Measurements from ENCODE around the gene SCYL1. TPM values are rescaled to one million over a fixed set of nuclear protein-coding genes. Genes with fewer than 3 reads are reported as not detected.

The SCYL1 gene
- total and polyA plus RNA-seq, 2 of the 4 experiments (the other 2 are of a cell fraction), result 96.4 to 150 TPM

DNA sequence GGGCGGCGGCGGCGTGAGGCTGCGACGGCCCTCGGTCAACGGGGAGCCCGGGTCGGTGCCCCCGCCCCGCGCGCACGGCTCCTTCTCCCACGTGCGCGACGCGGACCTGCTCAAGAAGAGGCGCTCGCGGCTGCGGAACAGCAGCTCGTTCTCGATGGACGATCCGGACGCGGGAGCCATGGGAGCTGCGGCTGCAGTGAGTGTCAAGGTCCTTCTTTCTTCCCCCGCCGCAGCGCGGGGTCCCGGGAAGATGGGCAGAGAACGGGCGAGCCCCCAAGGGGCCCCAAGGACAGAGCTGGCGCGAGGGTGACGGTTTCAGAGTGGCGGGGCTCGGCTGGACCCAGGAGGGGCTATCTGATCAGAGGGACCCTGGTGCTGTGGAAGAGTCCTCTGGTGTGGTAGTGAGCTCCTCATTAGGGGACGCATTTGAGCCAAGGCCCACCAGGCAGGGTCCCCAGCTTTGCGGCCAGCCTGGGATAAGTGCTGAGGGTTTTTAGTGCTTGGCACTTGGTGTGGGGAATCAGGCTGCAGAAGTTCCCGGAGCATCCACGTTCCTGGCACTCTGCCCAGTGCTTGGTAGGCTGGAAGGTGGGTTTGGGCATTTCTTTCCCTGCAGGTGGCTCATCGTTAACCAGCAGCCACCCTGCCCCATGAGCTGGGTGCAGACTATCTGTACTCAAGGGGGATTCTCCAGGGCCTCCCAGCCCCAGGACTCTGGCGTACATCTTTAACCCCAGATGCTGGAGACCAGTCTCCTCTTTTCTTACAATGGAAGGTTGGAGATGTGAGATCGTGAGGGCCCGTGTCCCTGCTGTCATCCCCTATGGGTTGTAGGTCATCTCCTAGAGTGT lies 60.7 kb downstream of the SCYL1 start (continued):
- no peak for TF ChIP-seq MAZ (IDR thresholded peaks at IDR 0.05; ENCODE audit: borderline replicate concordance, low read depth, low read length)

DNA sequence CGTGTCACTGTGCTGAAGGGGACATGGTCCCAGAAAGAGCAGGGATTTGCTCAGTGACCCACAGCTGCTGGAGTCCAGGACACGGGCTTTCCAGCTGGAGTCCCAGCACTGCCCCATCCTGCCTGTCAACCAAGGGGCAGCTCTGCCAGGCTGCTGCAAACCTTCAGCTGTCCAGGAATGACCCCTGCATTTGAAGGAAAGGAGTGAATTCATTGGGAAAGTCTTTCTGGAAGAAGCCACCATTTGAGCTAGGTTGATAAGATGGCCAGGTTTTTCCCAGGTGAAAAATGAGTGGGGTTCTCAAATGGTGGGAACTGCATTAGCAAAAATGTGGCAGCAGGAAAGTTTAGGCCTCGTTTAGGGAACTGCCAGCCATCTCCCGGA lies 61.4 kb downstream of the SCYL1 start:
- Histone ChIP-seq H3K14ac (replicated peaks; ENCODE audit: low read depth, low read length) (no peak overlapping the region), H3K4me2 (ENCODE audit: low read depth, low read length) (no peak overlapping the region), H3K79me1 (ENCODE audit: low read depth in 1 of 2, low read length in 2 of 2) (peaks cover 0 to 24% of the 10 kb centered on the region in 2 experiments; a peak in 1 of 4 replicates), H3K9ac (ENCODE audit: low read depth, low read length) (no peak overlapping the region; the same call in 1 of the 2 replicates), H3K4me1 (ENCODE audit: control insufficient read depth, insufficient read depth, low read length) (peaks cover 4% of the 10 kb centered on the region), H4K8ac (ENCODE audit: low read depth in 2 of 2, low read length in 2 of 2) (no peak overlapping the region), H3K23ac (ENCODE audit: low read depth, low read length) (no peak overlapping the region), H3K4ac (ENCODE audit: low read depth, low read length) (no peak overlapping the region), H3K56ac (ENCODE audit: extremely low read depth, insufficient read depth, low read length) (no peak overlapping the region), H3K27ac (ENCODE audit: insufficient read depth, low read length) (no peak overlapping the region), H2BK5ac (ENCODE audit: low read depth, low read length, poor library complexity, severe bottlenecking) (no peak overlapping the region), H4K5ac (ENCODE audit: low read depth, low read length) (no peak overlapping the region), H3K36me3 (ENCODE audit: control insufficient read depth, insufficient read depth, low read length) (peaks cover 39% of the 10 kb centered on the region), H2AFZ (replicated peaks; ENCODE audit: low read length, poor library complexity) (no peak overlapping the region), H3K9me3 (ENCODE audit: control insufficient read depth, insufficient read depth, low read length) (no peaks in the 10 kb centered on the region), H3K9me1 (ENCODE audit: insufficient read depth, low read length) (no peaks in the 10 kb centered on the region), H4K20me1 (ENCODE audit: insufficient read depth, low read length) (0 out of 2 replicates have a peak, but pooled peaks cover 4% of the 10 kb centered on the region), H2AK9ac (replicated peaks; ENCODE audit: low read depth, low read length, poor library complexity) (no peak overlapping the region), H2BK20ac (ENCODE audit: low read depth, low read length) (no peak overlapping the region), H2BK15ac (ENCODE audit: low read depth, low read length) (no peak overlapping the region), H2BK120ac (ENCODE audit: low read depth, low read length) (no peak overlapping the region), H3K4me3 (ENCODE audit: insufficient read depth, low read depth, low read length) (no peak overlapping the region), H4K91ac (ENCODE audit: insufficient read depth, low read depth, low read length) (no peak overlapping the region), H3K18ac (ENCODE audit: low read depth, low read length) (no peak overlapping the region), H3K27me3 (ENCODE audit: control insufficient read depth, insufficient read depth, low read length) (no peaks in the 10 kb centered on the region), H2AK5ac (ENCODE audit: low read depth, low read length) (no peak overlapping the region)
- ATAC-seq (ENCODE audit: low read depth) (no peak), DNase-seq (no peak)
- dilution Hi-C loops (cut with HindIII; ENCODE audit: low sequenced_read_pairs, unreplicated experiment) (no loop called here), in situ Hi-C loops (cut with MboI; ENCODE audit: low sequenced_read_pairs) (no loop called here), intact Hi-C loops (cut with micrococcal nuclease) (no loop called here)
- ChIA-PET CTCF (no interaction called here), POLR2A (ENCODE audit: unreplicated experiment) (no interaction called here)
- no peak for TF ChIP-seq MAFK (IDR thresholded peaks at IDR 0.05; ENCODE audit: low read depth, low read length)
- WGBS, 2 experiments (ENCODE audit: extremely low coverage in 2 of 2, insufficient read length in 1 of 2), result 100% methylated on average over 3 of the region's 4 CpGs; no CpG with 5 or more reads in 1 of the 2 experiments
- BruUV-seq (replicated peaks), result no TSS peak

Measured in IMR-90 (cell line).